ENCODE data around the gene ASCC1.
"Not testable (repeated sequence)": the region's sequence is repeated elsewhere in the genome, so short reads cannot be mapped to it uniquely, and the experiment has no call there.

The ASCC1 gene

DNA sequence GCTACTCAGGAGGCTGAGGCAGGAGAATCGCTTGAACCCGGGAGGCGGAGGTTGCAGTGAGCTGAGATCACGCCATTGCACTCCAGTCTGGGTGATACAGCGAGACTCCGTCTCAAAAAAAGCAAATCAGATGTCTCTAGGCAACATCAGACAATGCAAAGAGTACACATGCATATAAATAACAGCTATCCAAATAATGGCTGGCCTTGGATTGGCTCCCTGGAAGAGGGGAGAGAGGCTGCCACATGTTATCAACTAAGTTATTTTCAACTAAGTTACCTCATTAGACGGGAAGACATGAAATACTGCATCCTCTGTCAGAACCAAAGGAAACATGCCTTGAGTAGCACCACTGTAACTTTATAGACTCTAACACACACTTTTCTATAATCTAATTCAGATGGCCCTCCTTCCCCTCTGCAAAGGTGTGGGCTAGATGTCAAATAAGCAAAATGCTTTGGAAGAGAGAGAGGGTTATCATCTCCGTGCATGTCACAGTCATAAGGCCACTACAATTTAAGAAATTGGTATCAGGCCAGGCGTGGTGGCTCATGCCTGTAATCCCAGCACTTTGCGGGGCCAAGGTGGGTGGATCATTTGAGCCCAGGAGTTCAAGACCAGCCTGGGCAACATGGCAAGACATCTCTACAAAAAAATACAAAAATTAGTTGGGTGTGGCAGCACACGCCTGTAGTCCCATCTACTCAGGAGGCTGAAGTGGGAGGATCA lies 105.2 kb downstream of the ASCC1 start:
- Histone ChIP-seq H3K36me3 (ENCODE audit: control insufficient read depth, insufficient read depth, low read length) (no peaks in the 10 kb centered on the region), H3K9ac (ENCODE audit: low read length) (no peak overlapping the region), H3K4me2 (ENCODE audit: low read length) (no peak overlapping the region), H3K56ac (ENCODE audit: low read length) (no peak overlapping the region), H3K18ac (ENCODE audit: low read length) (no peak overlapping the region), H2BK120ac (ENCODE audit: low read depth, low read length) (no peak overlapping the region), H2AK5ac (ENCODE audit: low read length) (no peak overlapping the region), H3K23ac (ENCODE audit: low read length) (no peak overlapping the region), H2BK15ac (replicated peaks; ENCODE audit: low read depth) (no peak overlapping the region), H2BK5ac (ENCODE audit: low read length) (no peak overlapping the region), H3K27ac (ENCODE audit: low read depth, low read length) (no peak overlapping the region), H3K4me1 (ENCODE audit: control insufficient read depth, low read depth, low read length) (no peaks in the 10 kb centered on the region), H3K79me1 (ENCODE audit: low read length) (no peaks in the 10 kb centered on the region), H3K4me3 (ENCODE audit: low read length) (no peak overlapping the region), H4K5ac (ENCODE audit: low read length) (no peak overlapping the region), H4K8ac (ENCODE audit: low read depth, low read length) (no peak overlapping the region), H3K4ac (ENCODE audit: low read depth, low read length) (no peak overlapping the region), H3K79me2 (ENCODE audit: control insufficient read depth, insufficient read depth, low read length) (no peaks in the 10 kb centered on the region), H3K27me3 (ENCODE audit: insufficient read depth, low read length, poor library complexity) (no peaks in the 10 kb centered on the region)
- no CpG with 5 or more reads among the region's 11 CpGs for WGBS (ENCODE audit: extremely low coverage, insufficient coverage, low lambda C conversion rate)
- DNase-seq = no peak

DNA sequence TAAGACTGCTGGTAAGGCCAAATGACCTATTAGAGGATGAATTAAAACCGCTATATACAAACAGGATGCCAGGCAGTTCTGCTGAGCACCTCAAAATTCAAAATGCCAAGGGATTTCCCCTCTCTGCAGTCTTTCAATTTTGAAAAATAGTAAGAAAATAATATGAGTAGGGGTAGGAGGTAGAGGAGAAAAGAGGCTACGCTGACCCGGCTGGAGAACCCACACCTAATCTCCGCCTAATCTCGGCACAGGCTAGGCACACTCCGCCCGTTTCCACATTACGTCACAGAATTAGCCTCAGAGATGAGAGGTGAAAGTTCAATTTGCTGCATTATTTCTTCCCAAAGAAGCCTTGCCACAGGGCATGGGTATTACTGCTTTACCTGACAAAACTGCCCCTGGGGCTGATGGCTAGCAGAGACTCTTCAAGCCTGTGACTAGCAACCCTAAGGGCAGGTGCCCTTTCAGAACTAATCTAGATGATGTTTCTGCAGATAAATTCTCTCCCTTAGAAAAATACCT lies 106.4 kb downstream of the ASCC1 start:
- H3K4me1 ChIP-seq (ENCODE audit: control insufficient read depth, low read depth, low read length) = no peaks in the 10 kb centered on the region
- no peak overlapping the region for H3K4me3 ChIP-seq (ENCODE audit: low read length)
- H3K4me2 ChIP-seq (ENCODE audit: low read length) = no peak overlapping the region
- WGBS (ENCODE audit: extremely low coverage, insufficient coverage, low lambda C conversion rate) = no CpG with 5 or more reads among the region's 8 CpGs
- H3K36me3 ChIP-seq (ENCODE audit: control insufficient read depth, insufficient read depth, low read length) = no peaks in the 10 kb centered on the region
- H3K27me3 ChIP-seq (ENCODE audit: insufficient read depth, low read length, poor library complexity) = no peaks in the 10 kb centered on the region
- H3K18ac ChIP-seq (ENCODE audit: low read length) = no peak overlapping the region
- no peak overlapping the region for H3K9ac ChIP-seq (ENCODE audit: low read length)
- no peak overlapping the region for H2AK5ac ChIP-seq (ENCODE audit: low read length)
- no peaks in the 10 kb centered on the region for H3K79me1 ChIP-seq (ENCODE audit: low read length)
- no peak overlapping the region for H3K27ac ChIP-seq (ENCODE audit: low read depth, low read length)
- H3K79me2 ChIP-seq (ENCODE audit: control insufficient read depth, insufficient read depth, low read length) = no peaks in the 10 kb centered on the region
- no peak for DNase-seq
- H2BK15ac ChIP-seq (replicated peaks; ENCODE audit: low read depth) = no peak overlapping the region
- no peak overlapping the region for H2BK120ac ChIP-seq (ENCODE audit: low read depth, low read length)
- H4K8ac ChIP-seq (ENCODE audit: low read depth, low read length) = no peak overlapping the region
- H3K56ac ChIP-seq (ENCODE audit: low read length) = no peak overlapping the region
- no peak overlapping the region for H4K5ac ChIP-seq (ENCODE audit: low read length)
- no peak overlapping the region for H3K23ac ChIP-seq (ENCODE audit: low read length)
- no peak overlapping the region for H3K4ac ChIP-seq (ENCODE audit: low read depth, low read length)
- no peak overlapping the region for H2BK5ac ChIP-seq (ENCODE audit: low read length)

DNA sequence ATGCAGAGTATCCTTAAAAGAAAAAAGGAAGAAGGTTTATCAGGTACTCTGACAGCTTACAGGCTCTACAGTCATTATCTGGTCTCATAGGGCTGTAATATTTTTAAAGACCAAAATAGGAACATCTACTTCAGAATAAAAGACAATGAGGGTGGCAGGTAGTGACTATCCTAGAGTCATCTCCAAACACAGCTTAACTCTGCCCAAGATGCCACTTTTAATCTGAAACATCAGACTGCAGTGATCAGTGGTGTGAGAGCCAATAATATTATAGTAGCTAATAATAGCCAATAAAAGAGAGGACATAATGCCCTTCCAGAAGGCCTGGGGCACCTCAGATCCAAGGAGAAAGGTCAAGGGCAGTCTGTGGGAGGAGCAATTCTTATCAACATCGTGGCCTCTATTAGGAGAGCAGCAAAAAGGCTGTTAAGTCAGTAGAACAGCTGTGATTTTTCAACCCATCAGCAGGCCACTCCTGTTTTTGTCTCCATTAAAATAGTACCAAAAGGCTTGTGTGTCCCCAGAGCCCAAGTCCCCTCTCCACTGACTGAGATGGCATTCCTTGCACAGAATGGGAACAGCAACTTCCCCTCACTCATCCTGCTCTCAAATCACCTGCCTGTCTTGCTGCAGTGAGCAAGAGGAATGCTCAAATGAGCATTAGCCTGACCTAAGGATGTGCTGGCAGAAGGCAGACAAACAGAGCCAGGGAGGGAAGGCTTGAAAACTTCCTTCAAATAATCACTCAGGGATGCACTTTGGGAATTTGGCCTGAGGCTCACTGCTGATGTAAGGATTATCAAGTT lies 107.0 kb downstream of the ASCC1 start:
- Histone ChIP-seq H2BK5ac (ENCODE audit: low read length) (no peak overlapping the region), H2AK5ac (ENCODE audit: low read length) (no peak overlapping the region), H2BK120ac (ENCODE audit: low read depth, low read length) (no peak overlapping the region), H4K5ac (ENCODE audit: low read length) (no peak overlapping the region), H3K4me1 (ENCODE audit: control insufficient read depth, low read depth, low read length) (no peaks in the 10 kb centered on the region), H3K4me2 (ENCODE audit: low read length) (no peak overlapping the region), H3K23ac (ENCODE audit: low read length) (no peak overlapping the region), H3K4me3 (ENCODE audit: low read length) (no peak overlapping the region), H3K56ac (ENCODE audit: low read length) (no peak overlapping the region), H3K4ac (ENCODE audit: low read depth, low read length) (no peak overlapping the region), H2BK15ac (replicated peaks; ENCODE audit: low read depth) (no peak overlapping the region), H3K27me3 (ENCODE audit: insufficient read depth, low read length, poor library complexity) (no peaks in the 10 kb centered on the region), H3K79me1 (ENCODE audit: low read length) (no peaks in the 10 kb centered on the region), H3K9ac (ENCODE audit: low read length) (no peak overlapping the region), H4K8ac (ENCODE audit: low read depth, low read length) (no peak overlapping the region), H3K36me3 (ENCODE audit: control insufficient read depth, insufficient read depth, low read length) (no peaks in the 10 kb centered on the region), H3K79me2 (ENCODE audit: control insufficient read depth, insufficient read depth, low read length) (no peaks in the 10 kb centered on the region), H3K18ac (ENCODE audit: low read length) (no peak overlapping the region), H3K27ac (ENCODE audit: low read depth, low read length) (no peak overlapping the region)
- DNase-seq = peak; percentile 46
- no CpG with 5 or more reads among the region's 1 CpG for WGBS (ENCODE audit: extremely low coverage, insufficient coverage, low lambda C conversion rate)

DNA sequence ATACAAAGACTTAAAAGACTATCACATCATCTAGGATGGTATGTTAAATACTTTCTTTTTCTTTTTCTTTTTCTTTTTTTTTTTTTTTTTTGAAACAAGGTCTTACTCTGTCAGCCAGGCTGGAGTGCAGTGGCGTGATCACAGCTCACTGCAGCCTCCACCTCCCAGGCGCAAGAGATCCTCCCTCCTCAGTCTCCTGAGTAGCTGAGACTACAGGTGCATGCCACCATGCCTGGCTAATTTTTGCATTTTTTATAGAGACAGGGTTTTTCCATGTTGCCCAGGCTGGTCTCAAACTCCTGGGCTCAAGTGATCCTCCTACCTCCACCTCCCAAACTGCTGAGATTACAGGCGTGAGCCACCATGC lies 108.1 kb downstream of the ASCC1 start:
- not testable (repeated sequence) for H3K9ac ChIP-seq (ENCODE audit: low read length); H3K4me3 ChIP-seq (ENCODE audit: low read length); H3K4me2 ChIP-seq (ENCODE audit: low read length); DNase-seq; H3K18ac ChIP-seq (ENCODE audit: low read length); H2BK120ac ChIP-seq (ENCODE audit: low read depth, low read length); H3K79me2 ChIP-seq (ENCODE audit: control insufficient read depth, insufficient read depth, low read length); H3K56ac ChIP-seq (ENCODE audit: low read length); H3K79me1 ChIP-seq (ENCODE audit: low read length); H3K4ac ChIP-seq (ENCODE audit: low read depth, low read length); H4K8ac ChIP-seq (ENCODE audit: low read depth, low read length); H2AK5ac ChIP-seq (ENCODE audit: low read length); H3K27me3 ChIP-seq (ENCODE audit: insufficient read depth, low read length, poor library complexity); H4K5ac ChIP-seq (ENCODE audit: low read length); H3K36me3 ChIP-seq (ENCODE audit: control insufficient read depth, insufficient read depth, low read length); H2BK5ac ChIP-seq (ENCODE audit: low read length); H2BK15ac ChIP-seq (replicated peaks; ENCODE audit: low read depth); H3K23ac ChIP-seq (ENCODE audit: low read length); H3K27ac ChIP-seq (ENCODE audit: low read depth, low read length); H3K4me1 ChIP-seq (ENCODE audit: control insufficient read depth, low read depth, low read length)
- WGBS (ENCODE audit: extremely low coverage, insufficient coverage, low lambda C conversion rate) = no CpG with 5 or more reads among the region's 3 CpGs

DNA sequence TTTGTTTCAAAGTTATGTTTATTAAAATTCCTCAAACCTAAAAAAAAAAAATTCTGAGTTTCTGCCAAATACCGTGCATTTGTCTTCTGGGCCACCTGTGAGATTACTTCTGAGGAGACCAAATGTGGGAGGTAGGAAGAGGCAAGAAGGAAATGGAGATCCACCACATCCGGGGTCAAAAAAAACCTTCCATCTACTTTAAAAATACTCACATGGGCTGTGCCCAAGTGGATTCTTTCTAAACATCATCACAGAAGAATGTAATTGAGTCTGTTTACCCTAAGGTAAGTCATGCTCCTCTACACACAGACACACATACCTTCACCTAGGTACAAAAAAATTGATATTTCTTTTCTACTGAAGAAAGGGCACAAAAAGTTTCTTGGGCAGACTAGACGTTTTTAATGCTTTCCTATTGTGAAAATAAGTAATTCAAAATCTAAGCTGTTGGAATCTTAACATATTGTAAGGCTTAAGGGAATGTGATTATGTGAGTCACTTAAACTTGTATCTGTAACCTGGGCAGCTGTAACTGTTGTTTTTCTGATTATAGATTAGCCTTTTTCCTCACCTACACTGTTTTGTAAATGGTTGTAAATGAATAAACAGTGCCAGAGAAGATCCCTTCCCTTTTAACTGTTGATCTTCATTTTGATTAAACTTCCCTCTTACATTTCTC lies 108.6 kb downstream of the ASCC1 start:
- no CpG with 5 or more reads among the region's 3 CpGs for WGBS (ENCODE audit: extremely low coverage, insufficient coverage, low lambda C conversion rate)
- no peak overlapping the region for H3K4me2 ChIP-seq (ENCODE audit: low read length)
- no peak overlapping the region for H3K56ac ChIP-seq (ENCODE audit: low read length)
- no peaks in the 10 kb centered on the region for H3K4me1 ChIP-seq (ENCODE audit: control insufficient read depth, low read depth, low read length)
- no peak overlapping the region for H3K9ac ChIP-seq (ENCODE audit: low read length)
- no peaks in the 10 kb centered on the region for H3K36me3 ChIP-seq (ENCODE audit: control insufficient read depth, insufficient read depth, low read length)
- H3K27me3 ChIP-seq (ENCODE audit: insufficient read depth, low read length, poor library complexity) = no peaks in the 10 kb centered on the region
- no peak overlapping the region for H2BK15ac ChIP-seq (replicated peaks; ENCODE audit: low read depth)
- no peaks in the 10 kb centered on the region for H3K79me2 ChIP-seq (ENCODE audit: control insufficient read depth, insufficient read depth, low read length)
- H2BK120ac ChIP-seq (ENCODE audit: low read depth, low read length) = no peak overlapping the region
- H4K8ac ChIP-seq (ENCODE audit: low read depth, low read length) = no peak overlapping the region
- no peak overlapping the region for H4K5ac ChIP-seq (ENCODE audit: low read length)
- H2BK5ac ChIP-seq (ENCODE audit: low read length) = no peak overlapping the region
- H3K79me1 ChIP-seq (ENCODE audit: low read length) = no peaks in the 10 kb centered on the region
- DNase-seq = peak; percentile 14
- H3K27ac ChIP-seq (ENCODE audit: low read depth, low read length) = no peak overlapping the region
- no peak overlapping the region for H2AK5ac ChIP-seq (ENCODE audit: low read length)
- no peak overlapping the region for H3K4me3 ChIP-seq (ENCODE audit: low read length)
- no peak overlapping the region for H3K23ac ChIP-seq (ENCODE audit: low read length)
- H3K18ac ChIP-seq (ENCODE audit: low read length) = no peak overlapping the region
- no peak overlapping the region for H3K4ac ChIP-seq (ENCODE audit: low read depth, low read length)
